Astrocyte (in vitro differentiated cells and primary cell): Measurements from ENCODE around the gene ASCL2. TPM values are rescaled to one million over a fixed set of nuclear protein-coding genes. Genes with fewer than 3 reads are reported as not detected.

Source experiments
- DNase-seq: peaks from one replicate; pipeline ENCODE4 v3.0.0-alpha.2; 2010; ENCODE audit warnings: low read depth
- FAIRE-seq: peaks from 2 replicates; lab custom pipeline; 2011; peaks lifted over from hg19 to GRCh38; lab: Jason Lieb, UNC
- H2AFZ ChIP-seq: 2 replicates; pipeline ENCODE4 v1.6.0; 2012; ENCODE audit warnings: low read depth, low read length, inconsistent platforms
- H3K27ac ChIP-seq: 2 replicates; pipeline ENCODE4 v1.5.1; 2011; ENCODE audit warnings: low read depth, low read length, inconsistent platforms
- H3K27me3 ChIP-seq: 2 replicates; pipeline ENCODE4 v1.6.0; 2011; ENCODE audit warnings: low read length, inconsistent platforms; ENCODE audit not compliant: insufficient read depth
- H3K36me3 ChIP-seq: 2 replicates; pipeline ENCODE4 v1.5.1; 2011; ENCODE audit warnings: low read length, inconsistent platforms; ENCODE audit not compliant: insufficient read depth
- H3K4me1 ChIP-seq: 2 replicates; pipeline ENCODE4 v1.5.1; 2011; ENCODE audit warnings: low read length, inconsistent platforms; ENCODE audit not compliant: insufficient read depth
- H3K4me2 ChIP-seq: 2 replicates; pipeline ENCODE4 v1.6.0; 2012; ENCODE audit warnings: low read length, inconsistent platforms
- H3K4me3 ChIP-seq: 2 replicates; pipeline ENCODE4 v1.5.1; 2011; ENCODE audit warnings: low read depth, mild to moderate bottlenecking, low read length, inconsistent platforms; ENCODE audit not compliant: insufficient read depth
- H3K79me2 ChIP-seq: 2 replicates; pipeline ENCODE4 v1.6.0; 2012; ENCODE audit warnings: mild to moderate bottlenecking, low read length, inconsistent platforms; ENCODE audit not compliant: insufficient read depth
- H3K9ac ChIP-seq: 2 replicates; pipeline ENCODE4 v1.6.0; 2012; ENCODE audit warnings: mild to moderate bottlenecking, low read length, inconsistent platforms
- H3K9me3 ChIP-seq: 2 replicates; pipeline ENCODE4 v1.5.1; 2012; ENCODE audit warnings: low read depth, mild to moderate bottlenecking, low read length, inconsistent platforms; ENCODE audit not compliant: insufficient read depth
- H4K20me1 ChIP-seq: 2 replicates; pipeline ENCODE4 v1.6.0; 2012; ENCODE audit warnings: low read length, inconsistent platforms; ENCODE audit not compliant: insufficient read depth
- H3K27ac Mint-ChIP-seq: one replicate; pipeline ENCODE4 v1.8.0; 2021; ENCODE audit warnings: mild to moderate bottlenecking, mixed read lengths; ENCODE audit not compliant: unreplicated experiment
- H3K27me3 Mint-ChIP-seq: one replicate; pipeline ENCODE4 v1.8.0; 2021; ENCODE audit warnings: low read depth, mixed read lengths; ENCODE audit not compliant: unreplicated experiment
- H3K36me3 Mint-ChIP-seq: one replicate; pipeline ENCODE4 v1.8.0; 2021; ENCODE audit warnings: low read depth, mixed read lengths; ENCODE audit not compliant: unreplicated experiment
- H3K4me1 Mint-ChIP-seq: one replicate; pipeline ENCODE4 v1.8.0; 2021; ENCODE audit warnings: low read depth, mixed read lengths; ENCODE audit not compliant: unreplicated experiment
- H3K4me3 Mint-ChIP-seq: one replicate; pipeline ENCODE4 v1.8.0; 2021; ENCODE audit warnings: mild to moderate bottlenecking, moderate library complexity, mixed read lengths; ENCODE audit not compliant: unreplicated experiment
- H3K9me3 Mint-ChIP-seq: one replicate; pipeline ENCODE4 v1.8.0; 2021; ENCODE audit warnings: mild to moderate bottlenecking, mixed read lengths; ENCODE audit not compliant: unreplicated experiment
- CTCF ChIP-seq: IDR thresholded peaks from 2 replicates; pipeline ENCODE4 v1.5.1; 2011; ENCODE audit warnings: low read depth, mild to moderate bottlenecking, inconsistent platforms, low read length, moderate library complexity; ENCODE audit not compliant: insufficient read depth
- EZH2 ChIP-seq: IDR thresholded peaks from 2 replicates; pipeline ENCODE4 v1.6.1; 2012; ENCODE audit warnings: mild to moderate bottlenecking, low read length, inconsistent platforms; ENCODE audit not compliant: insufficient read depth
- total RNA-seq: library from RNA; stranded (reverse); gene quantifications from 2 replicates; pipeline ENCODE4 v1.2.1, GENCODE V29; 2021

Gene ASCL2
- total RNA-seq, 1 donor from 2014 or later, result not detected

- H3K9ac ChIP-seq, result no peak overlapping the region
- peaks cover 4% of the 10 kb centered on the region for H3K36me3 Mint-ChIP-seq
- no peak overlapping the region for H3K4me2 ChIP-seq
- TF ChIP-seq CTCF (no peak), EZH2 (no peak)
- peaks cover 14% of the 10 kb centered on the region for H3K9me3 Mint-ChIP-seq
- H3K27ac ChIP-seq, result no peak overlapping the region
- FAIRE-seq, result no peak
- no peak overlapping the region for H3K4me3 Mint-ChIP-seq
- H2AFZ ChIP-seq, result no peak overlapping the region
- H3K9me3 ChIP-seq, result no peaks in the 10 kb centered on the region
- DNase-seq, result no peak
- no peak overlapping the region for H3K27ac Mint-ChIP-seq
- no peaks in the 10 kb centered on the region for H3K79me2 ChIP-seq
- no peaks in the 10 kb centered on the region for H3K36me3 ChIP-seq
- no peaks in the 10 kb centered on the region for H3K4me1 Mint-ChIP-seq
- no peaks in the 10 kb centered on the region for H4K20me1 ChIP-seq
- no peaks in the 10 kb centered on the region for H3K4me1 ChIP-seq
- peaks cover 17% of the 10 kb centered on the region for H3K27me3 ChIP-seq
- no peak overlapping the region for H3K4me3 ChIP-seq
- peaks cover 35% of the 10 kb centered on the region for H3K27me3 Mint-ChIP-seq
Observed at GRCh38 chr11:2223153-2223794, 47.1 kb downstream of the ASCL2 start.

- Mint-ChIP-seq H3K27ac (no peak overlapping the region), H3K27me3 (peaks cover 42% of the 10 kb centered on the region), H3K4me3 (no peak overlapping the region), H3K9me3 (peaks cover 14% of the 10 kb centered on the region), H3K36me3 (peaks cover 4% of the 10 kb centered on the region), H3K4me1 (no peaks in the 10 kb centered on the region)
- H3K4me1 ChIP-seq, result no peaks in the 10 kb centered on the region
- H3K27ac ChIP-seq, result no peak overlapping the region
- no peaks in the 10 kb centered on the region for H3K9me3 ChIP-seq
- DNase-seq (no peak), FAIRE-seq (no peak)
- H3K4me2 ChIP-seq, result no peak overlapping the region
- H3K27me3 ChIP-seq, result peaks cover 17% of the 10 kb centered on the region
- H2AFZ ChIP-seq, result no peak overlapping the region
- no peaks in the 10 kb centered on the region for H4K20me1 ChIP-seq
- no peak overlapping the region for H3K4me3 ChIP-seq
- H3K79me2 ChIP-seq, result no peaks in the 10 kb centered on the region
- no peak for TF ChIP-seq CTCF
- no peak for TF ChIP-seq EZH2
- H3K9ac ChIP-seq, result no peak overlapping the region
- H3K36me3 ChIP-seq, result no peaks in the 10 kb centered on the region
Observed at GRCh38 chr11:2222451-2222850, 47.9 kb downstream of the ASCL2 start.

- no peak overlapping the region for H3K4me3 Mint-ChIP-seq
- no peak for DNase-seq
Observed at GRCh38 chr11:2221591-2221990, 48.8 kb downstream of the ASCL2 start.

More at GRCh38 chr11:2221591-2221990, 48.8 kb downstream of the ASCL2 start:
- Mint-ChIP-seq H3K27me3 (peaks cover 42% of the 10 kb centered on the region), H3K9me3 (peaks cover 14% of the 10 kb centered on the region), H3K4me1 (no peaks in the 10 kb centered on the region), H3K36me3 (peaks cover 4% of the 10 kb centered on the region), H3K27ac (no peak overlapping the region)
- no peak overlapping the region for H3K4me3 ChIP-seq
- H3K4me2 ChIP-seq, result no peak overlapping the region
- TF ChIP-seq CTCF (no peak), EZH2 (no peak)
- H3K4me1 ChIP-seq, result no peaks in the 10 kb centered on the region
- no peaks in the 10 kb centered on the region for H4K20me1 ChIP-seq
- no peaks in the 10 kb centered on the region for H3K79me2 ChIP-seq
- H2AFZ ChIP-seq, result no peak overlapping the region
- FAIRE-seq, result no peak
- H3K36me3 ChIP-seq, result no peaks in the 10 kb centered on the region
- H3K9me3 ChIP-seq, result no peaks in the 10 kb centered on the region
- peaks cover 17% of the 10 kb centered on the region for H3K27me3 ChIP-seq
- no peak overlapping the region for H3K9ac ChIP-seq
- H3K27ac ChIP-seq, result no peak overlapping the region
